ENCODE results near the gene KRTAP12-3.
"Not testable (repeated sequence)": the region's sequence is repeated elsewhere in the genome, so short reads cannot be mapped to it uniquely, and the experiment has no call there.

Gene KRTAP12-3

GRCh38 chr21:44650265-44650972 is 7.3 kb upstream of the KRTAP12-3 start:
- in situ Hi-C loops (cut with MboI; ENCODE audit: low sequenced_read_pairs): no loop called here

- in situ Hi-C loops (cut with MboI; ENCODE audit: low sequenced_read_pairs): no loop called here
Measured at GRCh38 chr21:44650973-44651675, 6.6 kb upstream of the KRTAP12-3 start.

- in situ Hi-C loops (cut with MboI; ENCODE audit: low sequenced_read_pairs): no loop called here
Measured at GRCh38 chr21:44653123-44653522, 4.6 kb upstream of the KRTAP12-3 start.

- in situ Hi-C loops (cut with MboI; ENCODE audit: low sequenced_read_pairs): no loop called here
Measured at GRCh38 chr21:44653656-44654575, 3.8 kb upstream of the KRTAP12-3 start.

- in situ Hi-C loops (cut with MboI; ENCODE audit: low sequenced_read_pairs): no loop called here
Measured at GRCh38 chr21:44654576-44655175, 3.1 kb upstream of the KRTAP12-3 start, which contains the start of gene KRTAP12-4. Gene KRTAP12-4 (minus strand): TSS chr21:44654659. CDS start chr21:44654614, 45 bp downstream.

- in situ Hi-C loops (cut with MboI; ENCODE audit: low sequenced_read_pairs): no loop called here
Measured at GRCh38 chr21:44656868-44657267, 864 bp upstream of the KRTAP12-3 start.

GRCh38 chr21:44658541-44658910 is 794 bp downstream of the KRTAP12-3 start:
- in situ Hi-C loops (cut with MboI; ENCODE audit: low sequenced_read_pairs): no loop called here

GRCh38 chr21:44658913-44659595 is 1.3 kb downstream of the KRTAP12-3 start:
- in situ Hi-C loops (cut with MboI; ENCODE audit: low sequenced_read_pairs): no loop called here

- in situ Hi-C loops (cut with MboI; ENCODE audit: low sequenced_read_pairs): not testable (repeated sequence)
Measured at GRCh38 chr21:44661567-44661966, 3.8 kb downstream of the KRTAP12-3 start.

- in situ Hi-C loops (cut with MboI; ENCODE audit: low sequenced_read_pairs): no loop called here
Measured at GRCh38 chr21:44664691-44665090, 7.0 kb downstream of the KRTAP12-3 start.

- in situ Hi-C loops (cut with MboI; ENCODE audit: low sequenced_read_pairs): no loop called here
Measured at GRCh38 chr21:44666401-44667320, 8.9 kb downstream of the KRTAP12-3 start, which contains the start of gene KRTAP12-2. Gene KRTAP12-2 (minus strand): TSS chr21:44666927. CDS start chr21:44666886, 41 bp downstream.

GRCh38 chr21:44667612-44668011 is 9.9 kb downstream of the KRTAP12-3 start:
- in situ Hi-C loops (cut with MboI; ENCODE audit: low sequenced_read_pairs): no loop called here

- in situ Hi-C loops (cut with MboI; ENCODE audit: low sequenced_read_pairs): no loop called here
Measured at GRCh38 chr21:44670642-44671432, 13.1 kb downstream of the KRTAP12-3 start.

- in situ Hi-C loops (cut with MboI; ENCODE audit: low sequenced_read_pairs): no loop called here
Measured at GRCh38 chr21:44671911-44672310, 14.2 kb downstream of the KRTAP12-3 start.

- in situ Hi-C loops (cut with MboI; ENCODE audit: low sequenced_read_pairs): no loop called here
Measured at GRCh38 chr21:44677881-44678280, 20.1 kb downstream of the KRTAP12-3 start.

- in situ Hi-C loops (cut with MboI; ENCODE audit: low sequenced_read_pairs): no loop called here
Measured at GRCh38 chr21:44681152-44681551, 23.4 kb downstream of the KRTAP12-3 start.

GRCh38 chr21:44681861-44682579 is 24.3 kb downstream of the KRTAP12-3 start, which contains the start of gene KRTAP12-1:
Gene KRTAP12-1 (minus strand): TSS chr21:44682163. CDS start chr21:44682123, 40 bp downstream.
- in situ Hi-C loops (cut with MboI; ENCODE audit: low sequenced_read_pairs): no loop called here

All from HL-60/S4 treated with retinoic acid at 250 ng/mL for 4 days and 3 days (cell line).